ENCODE data around the gene RNPEPL1. TPM values are rescaled to one million over a fixed set of nuclear protein-coding genes. Genes with fewer than 3 reads are reported as not detected.

Gene RNPEPL1
- polyA plus RNA-seq, 2 of the 4 experiments (the other 2 are of a cell fraction) = 9.2 to 26.3 TPM

- ATAC-seq (no peak), FAIRE-seq (no peak), DNase-seq (ENCODE audit: low read depth in 1 of 2, low spot score in 1 of 2) (no peak)
- Histone ChIP-seq H3K9me3 (no peaks in the 10 kb centered on the region), H3K27ac (no peak overlapping the region), H3K4me3 (no peak overlapping the region), H3K4me2 (no peak overlapping the region), H3K4me1 (peaks cover 20% of the 10 kb centered on the region)
- CTCF ChIA-PET = interaction anchor here (1.0 to 2.0 kb wide), 2 partner anchors 9 to 23 kb away, joined by 4 to 9 read pairs; no protein-coding TSS in a partner anchor
- no peak for TF ChIP-seq CHD2 (IDR thresholded peaks at IDR 0.05; ENCODE audit: low read length, partially characterized antibody)
- TF ChIP-seq JUNB (IDR thresholded peaks at IDR 0.05) = no peak
- no peak for TF ChIP-seq CBX8 (IDR thresholded peaks at IDR 0.05)
- TF ChIP-seq MAX (IDR thresholded peaks at IDR 0.05) = no peak
- no peak for TF ChIP-seq USF2 (IDR thresholded peaks at IDR 0.05)
- TF ChIP-seq HDAC2 (IDR thresholded peaks at IDR 0.05) = no peak
- TF ChIP-seq RNF2 (IDR thresholded peaks at IDR 0.05; ENCODE audit: borderline replicate concordance, low read depth) = no peak
- no peak for TF ChIP-seq MAZ (IDR thresholded peaks at IDR 0.05; ENCODE audit: borderline replicate concordance, low read depth, low read length)
- no peak for TF ChIP-seq ZSCAN20 (CRISPR knock-in tag; IDR thresholded peaks at IDR 0.05)
- 82% methylated on average over 11 of the region's 51 CpGs for WGBS (ENCODE audit: missing lambda C conversion rate)
- POLR2A ChIA-PET = interaction anchor here (0.6 kb wide), 1 partner anchor 29 kb away, joined by 4 read pairs; the partner anchor contains the start of gene CAPN10
These were observed 11.1 kb upstream of the RNPEPL1 start for GRCh38 chr2:240557101-240557751.

GRCh38 chr2:240557808-240558207 lies 10.5 kb upstream of the RNPEPL1 start, which contains the start of gene ANKMY1:
Gene ANKMY1, minus strand, starts transcription at chr2:240557988. Its CDS starts 653 bp downstream, at chr2:240557335.
- H3K4me3 ChIP-seq = no peak within 1 kb of the TSS
- ChIA-PET POLR2A (no interaction called here), CTCF (interaction anchor here (2.0 kb wide), 1 partner anchor 8 kb away, joined by 9 read pairs; no protein-coding TSS in a partner anchor)
- 93% methylated on average over 33 of the region's 47 CpGs for WGBS (ENCODE audit: missing lambda C conversion rate)
- DNase-seq (ENCODE audit: low read depth in 1 of 2, low spot score in 1 of 2) = no peak
- TF ChIP-seq HEYL (CRISPR knock-in tag; IDR thresholded peaks at IDR 0.05) = no peak
- TF ChIP-seq CHD4 (IDR thresholded peaks at IDR 0.05; ENCODE audit: borderline replicate concordance) = no peak
- no peak for TF ChIP-seq CHD2 (IDR thresholded peaks at IDR 0.05; ENCODE audit: low read length, partially characterized antibody)
- no peak for TF ChIP-seq ELK1 (IDR thresholded peaks at IDR 0.05; ENCODE audit: low read depth, low read length)
- TF ChIP-seq PHF8 (IDR thresholded peaks at IDR 0.05; ENCODE audit: borderline replicate concordance, low read depth) = no peak
- ATAC-seq = no peak
- H3K9me3 ChIP-seq = no peaks in the 10 kb centered on the region
- no peak within 1 kb of the TSS for H3K27ac ChIP-seq
- H3K4me1 ChIP-seq = peaks cover 24% of the 10 kb centered on the region
- FAIRE-seq = no peak
- peak within 1 kb of the TSS; percentile 83 for H3K4me2 ChIP-seq

- Histone ChIP-seq H3K9me3 (no peaks in the 10 kb centered on the region), H3K4me3 (no peak overlapping the region), H3K4me2 (peak overlapping the region; percentile 8; the same call in 2 of the 3 replicates), H3K4me1 (peaks cover 24% of the 10 kb centered on the region), H3K27ac (no peak overlapping the region)
- FAIRE-seq (no peak), ATAC-seq (no peak), DNase-seq (ENCODE audit: low read depth in 1 of 2, low spot score in 1 of 2) (no peak)
- CTCF ChIA-PET = interaction anchor here (2.0 kb wide), 1 partner anchor 8 kb away, joined by 9 read pairs; no protein-coding TSS in a partner anchor
- WGBS (ENCODE audit: missing lambda C conversion rate) = 94% methylated on average over 18 of the region's 18 CpGs
- no peak for TF ChIP-seq HOXA7 (CRISPR knock-in tag; IDR thresholded peaks at IDR 0.05)
- TF ChIP-seq JUN (IDR thresholded peaks at IDR 0.05) = no peak
- TF ChIP-seq TFCP2L1 (CRISPR knock-in tag; IDR thresholded peaks at IDR 0.05) = no peak
- TF ChIP-seq BCL3 (IDR thresholded peaks at IDR 0.05) = no peak
- no peak for TF ChIP-seq CHD2 (IDR thresholded peaks at IDR 0.05; ENCODE audit: low read length, partially characterized antibody)
- TF ChIP-seq RNF2 (IDR thresholded peaks at IDR 0.05; ENCODE audit: borderline replicate concordance, low read depth) = no peak
- TF ChIP-seq SMC3 (IDR thresholded peaks at IDR 0.05) = no peak
- no peak for TF ChIP-seq EHF (CRISPR knock-in tag; IDR thresholded peaks at IDR 0.05)
- POLR2A ChIA-PET = no interaction called here
These were observed 10.0 kb upstream of the RNPEPL1 start for GRCh38 chr2:240558236-240558761.

Data from A549 (cell line).